Urothelium cell line (cell line): ENCODE data around the gene ZNF574.
A peak's percentile ranks its signal among the peaks of the same experiment; 100 is the strongest.
"Not testable (repeated sequence)": the region's sequence is repeated elsewhere in the genome, so short reads cannot be mapped to it uniquely, and the experiment has no call there.

Source experiments
- DNase-seq: peaks from one replicate; pipeline ENCODE4 v3.0.0; 2011; ENCODE audit warnings: low spot score, mixed read lengths
- FAIRE-seq: peaks from 2 replicates; lab custom pipeline; 2011; peaks lifted over from hg19 to GRCh38; lab: Jason Lieb, UNC

Gene ZNF574

DNA sequence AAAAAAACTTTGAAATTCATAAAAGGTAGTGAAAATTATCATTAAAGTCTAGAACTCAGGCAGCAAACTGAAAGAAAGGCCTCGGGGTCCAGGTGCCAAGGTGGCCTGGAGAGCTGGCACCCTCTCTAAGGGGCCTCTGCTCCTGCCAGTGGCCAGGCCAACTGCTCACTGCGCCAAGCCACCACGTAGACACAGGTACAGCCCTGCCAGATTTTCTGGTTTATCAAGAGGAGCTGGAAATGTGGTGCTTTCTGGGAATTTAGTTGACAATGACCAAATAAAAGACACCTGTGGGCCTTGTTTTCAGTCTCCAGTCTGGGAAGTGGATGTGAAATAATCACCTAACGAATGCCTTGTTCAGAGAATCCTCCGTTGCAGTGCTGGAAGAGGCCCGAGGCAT, 22.8 kb downstream of the ZNF574 start:
- DNase-seq: no peak
- FAIRE-seq: no peak

DNA sequence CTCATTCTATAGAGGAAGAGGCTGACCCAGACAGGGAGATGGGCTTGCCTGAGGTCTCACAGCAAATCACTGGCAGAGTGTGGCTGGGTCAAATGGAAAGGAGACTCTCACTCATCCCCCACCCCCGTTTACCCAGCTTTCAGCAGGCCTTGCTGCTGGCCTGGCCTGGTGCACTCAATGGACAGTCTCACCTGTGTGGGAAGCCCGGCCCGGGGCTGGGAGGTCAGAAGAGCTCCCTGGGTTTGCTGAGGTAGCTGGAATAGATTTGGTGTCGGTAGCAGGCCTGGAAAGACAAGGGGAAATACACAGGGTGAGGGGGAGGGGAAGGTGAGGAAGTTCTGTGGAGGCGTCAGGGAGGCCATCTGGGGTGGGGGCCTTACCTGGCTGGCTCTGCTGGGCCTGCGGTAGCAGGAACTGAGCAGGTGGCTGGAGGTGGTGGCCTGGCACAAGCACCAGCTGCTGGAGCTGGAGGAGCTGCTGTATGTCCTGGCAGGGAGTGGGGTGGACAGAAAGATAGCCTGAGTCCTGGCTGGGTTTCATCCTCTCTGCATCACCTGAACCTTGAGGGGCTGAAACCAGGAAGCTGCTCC, 23.5 kb downstream of the ZNF574 start:
- no peak for FAIRE-seq

DNA sequence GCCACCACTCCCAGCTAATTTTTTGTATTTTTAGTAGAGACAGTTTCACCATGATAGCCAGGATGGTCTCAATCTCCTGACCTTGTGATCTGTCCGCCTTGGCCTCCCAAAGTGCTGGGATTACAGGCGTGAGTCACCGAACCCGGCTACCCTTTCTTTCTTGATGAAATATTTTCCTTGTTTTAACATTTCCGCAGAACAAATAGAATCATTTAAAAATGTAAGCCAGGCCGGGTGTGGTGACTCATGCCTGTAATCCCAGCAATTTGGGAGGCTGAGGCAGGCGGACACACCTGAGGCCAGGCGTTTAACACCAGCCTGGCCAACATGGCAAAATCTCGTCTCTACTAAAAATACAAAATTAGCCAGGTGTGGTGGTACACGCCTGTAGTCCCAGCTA, 24.3 kb downstream of the ZNF574 start:
- DNase-seq, FAIRE-seq: not testable (repeated sequence)

More for the DNA sequence above, 23.5 kb downstream of the ZNF574 start:
- no peak for DNase-seq

DNA sequence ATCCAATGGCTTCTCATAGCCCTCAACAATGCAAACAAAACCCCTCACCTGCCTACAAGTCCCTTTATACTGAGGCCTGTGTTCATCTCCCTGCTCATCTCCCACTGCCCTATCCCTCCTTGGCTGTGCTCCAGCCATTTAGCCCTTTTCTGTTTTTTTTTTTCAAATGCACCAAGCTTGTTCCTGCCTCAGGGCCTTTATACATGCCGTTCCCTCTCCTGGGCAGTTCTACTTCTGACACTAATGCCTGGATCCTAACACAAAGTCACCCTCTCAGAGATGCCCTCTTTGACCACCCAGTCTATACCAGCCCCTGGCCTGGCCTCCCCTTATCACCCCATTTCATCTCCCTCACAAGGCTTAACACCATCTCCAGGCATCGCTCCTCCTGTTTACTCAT, 26.9 kb downstream of the ZNF574 start:
- FAIRE-seq (no peak), DNase-seq (no peak)

DNA sequence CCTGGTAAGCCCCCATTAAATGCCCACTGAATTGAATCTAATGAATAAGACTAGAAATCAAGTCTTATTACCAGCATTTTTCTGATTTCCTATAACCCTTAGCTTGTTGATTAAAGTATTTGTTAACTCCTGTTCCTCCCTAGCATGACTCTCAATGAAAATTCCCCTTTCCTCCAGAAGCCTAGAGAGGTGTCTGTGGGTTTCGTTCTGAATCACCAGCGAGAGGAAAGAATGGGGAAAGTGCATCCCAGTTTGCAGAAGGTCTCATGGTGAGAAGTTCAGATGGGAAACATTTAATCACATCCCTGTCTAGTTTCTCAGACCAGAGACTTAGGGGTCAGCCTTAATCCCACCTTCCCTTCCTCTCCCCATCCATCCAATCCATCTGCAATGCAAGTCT, 29.4 kb downstream of the ZNF574 start:
- DNase-seq (no peak), FAIRE-seq (no peak)

DNA sequence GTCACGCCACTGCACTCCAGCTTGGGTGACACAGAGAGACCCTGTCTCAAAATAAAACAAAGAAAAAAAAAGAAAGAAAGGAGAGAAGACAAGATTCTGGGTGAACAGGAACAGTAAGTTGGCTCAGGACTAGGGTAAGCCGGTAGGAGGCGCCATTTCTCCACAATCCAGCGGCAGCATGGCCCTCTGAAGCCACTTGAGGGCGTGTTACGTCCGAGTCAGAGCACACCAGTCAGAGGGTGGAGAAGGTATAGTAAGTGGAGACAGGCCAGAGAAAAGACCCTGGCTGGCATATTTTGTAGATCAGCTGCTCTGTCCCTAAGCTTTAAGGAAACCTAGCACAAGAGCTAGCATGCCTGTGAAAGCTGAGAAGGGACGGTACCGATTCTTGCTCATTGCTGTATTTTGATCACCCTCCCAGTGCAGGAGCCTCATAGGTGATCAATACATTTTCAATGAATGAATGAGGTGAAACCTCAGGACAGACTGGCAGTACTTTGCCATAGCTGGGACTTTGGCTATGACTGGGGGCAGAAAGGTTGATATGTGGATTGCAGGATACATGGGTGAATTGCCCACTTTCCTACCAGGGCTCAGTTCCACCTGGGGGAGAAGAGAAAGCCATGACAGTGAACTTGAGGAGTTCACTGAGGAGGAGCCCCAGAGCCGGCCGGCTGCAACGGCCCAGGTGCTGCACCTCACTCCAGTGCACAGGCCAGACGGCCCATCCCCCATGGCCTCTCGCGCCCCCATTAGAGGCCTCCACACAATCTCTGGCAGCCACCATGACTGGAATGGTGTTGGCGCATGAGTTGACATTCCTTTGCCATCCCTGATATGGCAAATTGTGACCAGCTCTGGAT, 32.8 kb downstream of the ZNF574 start:
- DNase-seq (peak; percentile 83), FAIRE-seq (no peak)

DNA sequence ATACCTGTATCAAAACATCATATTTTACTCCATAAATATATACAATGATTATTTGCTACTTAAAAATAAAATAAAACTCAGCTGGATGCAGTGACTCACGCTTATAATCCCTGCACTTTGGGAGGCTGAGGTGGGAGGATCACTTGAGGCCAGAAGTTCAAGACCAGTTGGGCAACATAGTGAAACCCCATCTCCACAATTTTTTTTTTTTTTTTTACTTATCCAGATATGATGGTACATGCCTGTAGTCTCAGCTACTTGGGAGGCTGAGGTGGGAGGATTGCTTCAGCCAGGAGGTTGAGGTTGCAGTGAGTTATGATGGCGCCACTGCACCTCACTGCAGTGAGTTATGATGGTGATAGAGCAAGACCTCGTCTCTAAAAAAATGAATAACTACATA, 33.9 kb downstream of the ZNF574 start:
- no peak for FAIRE-seq

DNA sequence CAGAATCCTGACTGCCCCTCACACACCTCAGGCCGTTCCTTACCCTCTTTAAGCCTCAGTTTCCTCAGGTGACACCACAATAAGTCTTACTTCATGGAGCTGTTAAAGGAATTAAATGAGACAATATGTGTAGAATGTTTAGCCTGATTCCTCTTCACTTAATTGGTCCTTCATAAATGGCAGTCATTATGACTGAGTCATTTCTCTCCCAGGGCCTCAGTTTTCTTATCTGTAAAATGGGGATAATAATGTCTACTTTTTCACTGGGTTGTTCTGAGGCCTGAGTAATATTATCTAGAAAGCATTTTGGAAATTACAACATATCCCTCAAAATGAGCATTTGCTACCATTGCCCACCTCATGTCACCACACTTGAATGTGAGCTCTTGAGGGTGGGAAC, 34.7 kb downstream of the ZNF574 start:
- FAIRE-seq (no peak), DNase-seq (no peak)

More for the DNA sequence above, 33.9 kb downstream of the ZNF574 start:
- no peak for DNase-seq

DNA sequence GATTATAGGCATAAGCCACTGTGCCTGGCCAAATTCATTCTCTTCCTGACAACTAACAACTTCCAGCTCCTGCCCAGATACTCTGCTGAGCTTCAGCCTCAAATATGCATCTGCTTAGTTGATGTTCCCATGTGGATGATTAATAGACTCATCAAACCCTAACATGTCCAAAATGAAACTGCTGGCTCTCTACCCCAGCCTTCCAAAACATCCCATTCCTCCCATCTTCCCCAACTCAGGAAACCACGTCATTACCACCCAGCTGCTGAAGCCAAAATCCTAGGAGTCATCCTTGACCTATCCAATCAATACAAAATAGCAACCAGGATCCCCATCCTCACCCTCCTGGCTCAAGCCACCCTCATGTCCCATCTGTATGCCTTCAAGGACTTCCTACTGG, 35.4 kb downstream of the ZNF574 start:
- no peak for FAIRE-seq
- no peak for DNase-seq

DNA sequence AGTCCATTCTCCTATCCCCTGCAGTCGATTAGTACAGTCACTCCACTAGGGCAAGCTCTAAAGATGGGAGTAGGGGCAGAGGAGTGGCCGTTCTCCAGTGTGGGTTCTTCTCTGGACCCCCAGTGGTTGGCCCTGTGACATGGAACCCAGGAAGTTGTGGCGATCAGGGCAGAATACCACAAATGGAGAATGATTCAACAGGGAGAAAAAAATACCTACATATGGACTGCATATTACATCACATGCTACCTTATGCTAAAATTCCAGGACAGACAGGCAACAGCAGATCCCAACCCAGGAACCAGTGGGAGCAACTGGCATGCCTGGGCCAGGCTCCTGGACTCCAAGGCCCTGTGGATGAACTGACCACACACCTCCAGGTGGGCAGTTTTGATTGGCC, 35.8 kb downstream of the ZNF574 start:
- no peak for DNase-seq
- no peak for FAIRE-seq

DNA sequence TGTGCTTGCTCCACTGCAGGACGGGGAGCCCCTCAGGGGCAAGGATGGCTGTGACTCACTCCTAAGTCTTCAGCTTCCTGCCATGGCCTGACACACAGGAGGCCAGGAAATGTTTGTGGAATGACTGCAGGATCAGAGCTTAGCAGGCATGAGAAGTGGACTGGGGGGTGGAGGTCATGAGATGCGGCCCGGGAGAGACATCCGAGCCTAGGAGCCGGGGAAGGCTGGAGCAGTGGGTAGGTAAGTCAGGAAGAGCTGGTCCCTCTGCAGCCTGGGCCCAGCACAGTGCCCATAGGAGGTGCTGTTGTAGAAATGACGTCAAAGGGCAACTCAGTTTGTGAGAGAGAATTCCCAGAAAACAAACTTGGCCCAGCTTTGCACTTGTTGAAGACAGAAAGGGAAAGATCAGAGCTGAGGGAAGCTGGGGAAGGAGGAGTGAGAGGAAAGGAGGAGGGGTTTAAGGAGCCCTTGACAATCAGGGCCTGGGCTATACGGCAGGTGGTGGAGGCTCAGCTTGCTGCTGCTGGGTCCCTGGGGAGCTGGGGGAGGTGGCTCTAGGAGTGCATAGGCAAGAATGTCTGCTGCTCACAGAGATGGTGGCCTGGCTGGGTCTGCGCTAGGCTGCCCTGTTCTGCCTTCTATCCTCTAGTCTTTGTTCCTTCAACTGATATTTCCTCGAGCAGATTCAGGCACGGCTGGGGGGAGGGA, 37.8 kb downstream of the ZNF574 start:
- DNase-seq: peak; percentile 87
- peak; percentile 88 for FAIRE-seq

DNA sequence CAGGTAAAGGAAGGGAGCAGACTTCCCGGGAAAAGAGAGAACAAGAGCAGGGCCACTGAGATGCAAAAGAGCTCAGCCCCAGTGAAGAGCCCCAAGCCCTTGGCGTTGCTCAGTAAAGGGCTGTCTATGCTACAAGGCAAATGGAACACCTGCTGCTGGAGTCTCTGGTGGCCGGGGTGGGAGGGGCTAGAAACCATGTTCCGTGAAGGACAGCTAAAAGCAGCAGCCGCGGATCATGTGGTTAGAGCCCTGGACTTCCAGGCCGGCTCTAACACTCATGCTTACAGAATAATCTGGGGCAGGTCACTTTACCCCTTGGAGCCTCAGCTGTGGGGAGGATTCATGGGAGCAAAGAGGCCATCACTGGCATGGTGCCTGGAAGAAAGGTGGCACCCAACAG, 38.4 kb downstream of the ZNF574 start:
- no peak for DNase-seq
- FAIRE-seq: no peak

DNA sequence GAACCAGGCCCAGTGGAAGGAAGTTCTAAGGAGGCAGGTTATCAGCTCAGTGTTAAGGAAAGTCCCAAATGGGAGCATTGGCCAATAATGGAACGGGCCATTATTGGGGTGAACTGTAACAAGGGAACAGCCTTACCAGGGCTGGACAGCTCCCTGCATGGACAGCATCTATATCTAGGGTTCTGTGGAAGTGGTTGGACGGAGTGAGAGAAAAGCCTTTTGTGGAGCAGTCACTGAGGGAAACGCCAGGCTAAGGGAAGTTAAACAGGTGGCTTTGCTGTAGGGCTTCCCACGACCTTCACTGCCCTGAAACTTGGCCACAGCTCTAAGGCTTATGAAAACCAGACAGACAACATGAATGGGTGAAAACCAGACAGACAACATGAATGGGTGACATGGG, 39.3 kb downstream of the ZNF574 start:
- FAIRE-seq: peak; percentile 9
- no peak for DNase-seq

DNA sequence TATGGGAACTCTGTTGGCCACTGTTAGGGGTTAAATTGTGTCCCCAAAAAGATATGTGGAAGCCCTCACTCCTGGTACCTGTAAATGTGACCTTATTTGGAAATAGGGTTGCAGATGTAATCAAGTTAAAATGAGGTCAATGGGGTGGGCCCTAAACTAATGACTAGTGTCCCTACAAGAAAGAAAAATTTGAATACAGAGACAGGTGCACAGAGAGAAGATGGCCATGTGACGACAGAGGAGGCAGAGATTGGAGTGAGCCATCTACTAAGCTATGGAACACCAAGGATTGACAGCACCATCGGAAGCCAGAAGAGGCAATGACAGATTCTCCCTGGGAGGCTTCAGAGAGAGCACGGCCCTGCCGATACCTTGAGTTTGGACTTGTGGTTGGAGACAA, 39.7 kb downstream of the ZNF574 start:
- DNase-seq: no peak
- no peak for FAIRE-seq

DNA sequence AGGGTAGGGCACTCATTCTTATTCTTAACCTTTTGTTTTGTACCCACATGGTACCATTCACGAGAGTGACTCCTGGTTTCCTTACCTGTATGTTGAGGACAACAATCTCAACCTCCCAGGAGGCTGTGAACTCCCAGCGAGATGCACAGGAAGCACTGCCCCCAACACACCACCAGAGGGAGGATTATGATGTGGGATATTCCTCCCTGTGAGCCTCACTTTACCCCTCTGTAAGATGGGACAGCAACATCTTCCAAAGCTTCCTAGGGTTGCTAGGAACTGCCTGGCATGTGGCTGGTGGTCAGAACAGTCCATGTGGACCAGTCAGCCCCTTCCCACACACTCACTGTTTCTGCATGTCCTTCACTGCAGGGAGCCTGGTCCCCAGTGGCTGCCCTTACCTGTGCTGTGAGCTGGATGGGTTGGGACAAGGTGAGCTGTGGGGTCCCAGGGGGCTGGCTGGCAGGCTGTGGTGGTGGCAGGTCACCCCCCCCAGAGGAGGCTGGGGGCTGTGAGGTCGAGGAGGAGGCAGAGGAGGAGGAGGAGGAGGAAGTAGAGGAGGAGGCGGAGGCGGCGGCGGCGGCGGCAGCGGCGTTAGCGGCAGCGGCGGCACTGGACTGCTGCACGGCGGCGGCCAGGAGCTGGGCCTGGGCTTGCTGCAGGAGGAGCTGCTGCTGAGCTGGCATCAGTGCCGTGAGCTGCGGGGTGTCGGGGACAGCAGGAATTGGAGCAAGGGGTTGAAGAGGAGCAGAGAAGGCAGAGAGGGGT, 40.5 kb downstream of the ZNF574 start:
- FAIRE-seq: no peak
- DNase-seq: no peak

DNA sequence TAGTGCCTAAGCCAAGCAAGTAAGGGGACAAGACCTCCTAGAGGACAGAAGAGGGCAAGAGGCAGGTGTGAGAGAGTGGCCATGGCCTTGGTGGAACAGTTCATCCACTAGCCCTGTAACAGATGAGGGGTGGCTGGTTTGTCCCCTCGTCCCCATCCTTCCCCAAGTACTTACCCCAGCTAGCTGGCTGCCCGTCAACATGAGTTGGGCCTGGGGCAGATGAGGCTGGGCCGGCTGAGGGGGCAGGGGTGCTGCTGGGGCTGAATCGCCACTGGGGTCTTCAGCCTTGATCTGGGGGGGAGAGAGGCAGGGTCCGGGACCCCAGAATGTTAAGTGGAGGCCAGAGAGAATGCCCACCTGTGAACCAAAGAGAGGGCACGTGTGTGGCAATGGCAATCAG, 41.1 kb downstream of the ZNF574 start:
- DNase-seq: no peak
- FAIRE-seq: no peak

DNA sequence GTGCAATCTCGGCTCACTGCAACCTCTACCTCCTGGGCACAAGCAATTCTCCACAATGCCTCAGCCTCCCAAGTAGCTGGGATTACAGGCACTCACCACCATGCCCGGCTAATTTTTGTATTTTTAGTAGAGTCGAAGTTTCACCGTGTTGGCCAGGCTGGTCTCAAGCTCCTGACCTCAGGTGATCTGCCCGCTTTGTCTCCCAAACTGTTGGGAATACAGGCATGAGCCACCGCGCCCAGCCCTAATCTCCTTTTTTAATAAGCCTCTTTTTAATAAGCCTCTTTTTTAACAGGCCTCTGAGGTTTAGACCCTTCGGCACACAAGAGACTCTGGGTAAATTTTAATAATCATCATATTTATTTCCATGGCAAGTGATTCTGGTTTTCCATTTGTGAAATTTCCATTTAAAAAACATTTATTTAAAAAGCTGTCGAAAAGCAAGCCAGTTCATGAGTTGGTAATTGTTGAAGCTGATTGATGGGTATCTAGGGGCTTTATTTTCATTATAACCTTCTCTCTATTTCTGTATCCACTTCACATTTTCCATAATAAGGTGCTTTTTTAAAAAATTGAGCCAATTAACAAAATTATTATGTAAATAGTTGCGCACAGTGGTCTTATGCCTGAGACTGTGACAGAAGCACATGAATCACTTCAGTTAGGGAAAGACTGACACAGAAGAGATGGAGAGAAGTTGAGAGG, 44.5 kb downstream of the ZNF574 start:
- DNase-seq: no peak
- FAIRE-seq: no peak

DNA sequence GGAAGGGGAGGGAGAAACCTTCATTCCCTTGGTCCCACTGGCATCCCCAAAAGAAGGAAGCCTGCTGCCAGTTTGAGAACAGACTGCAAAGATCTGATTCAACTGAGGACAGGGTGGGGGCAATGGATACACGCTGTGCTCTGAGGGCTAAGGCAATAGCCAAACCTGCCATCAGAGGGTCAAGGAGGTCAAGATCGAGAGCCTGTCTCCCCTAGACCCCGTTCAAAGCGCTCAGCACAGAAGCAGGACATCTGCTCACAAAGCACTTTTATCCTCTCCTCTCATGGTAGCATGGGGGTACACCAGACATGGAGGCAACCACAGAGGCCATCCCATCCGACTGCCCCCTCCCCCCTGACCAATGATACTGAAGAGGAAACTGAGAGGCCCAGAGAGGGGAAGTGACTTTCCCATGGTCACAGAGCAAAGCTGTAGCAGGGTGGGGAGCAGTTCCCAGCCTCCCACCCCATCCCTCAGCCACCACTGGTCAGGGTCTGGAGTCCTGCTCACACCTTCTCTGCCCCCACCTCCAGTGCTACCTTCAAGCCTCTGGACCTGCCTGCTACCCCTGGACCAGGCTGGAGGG, 45.2 kb downstream of the ZNF574 start:
- FAIRE-seq: no peak
- DNase-seq: no peak

DNA sequence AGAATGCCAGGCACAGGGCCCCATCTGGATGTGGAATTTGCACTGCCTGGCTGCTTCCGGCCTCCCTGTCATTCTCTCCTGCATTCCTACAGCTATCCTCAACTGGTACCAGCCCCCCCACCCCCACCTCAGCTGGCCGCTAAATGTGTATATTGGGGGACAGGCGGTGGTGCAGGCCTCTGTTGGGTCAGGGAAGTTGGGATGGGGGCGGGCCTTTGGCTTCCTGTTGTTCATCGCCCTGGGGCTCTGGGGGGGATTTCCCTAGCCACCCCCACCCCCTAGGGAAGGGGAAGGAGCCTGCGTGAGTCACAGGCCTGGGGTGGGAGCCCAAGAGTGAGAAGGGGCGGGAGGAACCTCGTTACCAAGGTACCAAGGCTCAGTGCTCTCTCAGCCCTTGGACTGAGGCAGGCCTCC, 45.7 kb downstream of the ZNF574 start:
- no peak for FAIRE-seq
- peak; percentile 79 for DNase-seq
